Stimulated activated naive B cell treated with anti-CD40 and anti-IgM and Interleukin-4, amounts not matched to agents 10 μg/mL and 1 μg/mL and 100 μg/mL, for 72 hours (primary cell): Measurements from ENCODE around the gene RYR3.
A peak's percentile ranks its signal among the peaks of the same experiment; 100 is the strongest.

Experiments
- ATAC-seq, 2 donors: fragments of 150-1000 bp; cut with Tn5 transposase; replicated peaks; 2 replicates each; pipeline ENCODE4 v1.10.0; 2021; ENCODE audit warnings: moderate library complexity in 1 of 2
- DNase-seq: peaks from one replicate; pipeline ENCODE4 v3.0.0; 2021
- H3K27ac Mint-ChIP-seq: one replicate; pipeline ENCODE4 v1.8.0; 2022; ENCODE audit warnings: mild to moderate bottlenecking, mixed read lengths
- H3K27me3 Mint-ChIP-seq, 2 donors: one replicate each; pipeline ENCODE4 v1.8.0; 2022; ENCODE audit warnings: mixed read lengths in 2 of 2
- H3K36me3 Mint-ChIP-seq, 2 donors: one replicate each; pipeline ENCODE4 v1.8.0; 2022; ENCODE audit warnings: mixed read lengths in 2 of 2, mild to moderate bottlenecking in 1 of 2
- H3K4me1 Mint-ChIP-seq, 2 donors: one replicate each; pipeline ENCODE4 v1.8.0; 2022; ENCODE audit warnings: mixed read lengths in 2 of 2, mild to moderate bottlenecking in 1 of 2
- H3K4me3 Mint-ChIP-seq, 2 donors: one replicate each; pipeline ENCODE4 v1.8.0; 2022; ENCODE audit warnings: mild to moderate bottlenecking in 2 of 2, mixed read lengths in 2 of 2, moderate library complexity in 1 of 2
- H3K9me3 Mint-ChIP-seq, 2 donors: one replicate each; pipeline ENCODE4 v1.8.0; 2022; ENCODE audit warnings: mixed read lengths in 2 of 2, mild to moderate bottlenecking in 1 of 2

The RYR3 gene

GRCh38 chr15:33304924-33305323 lies 5.8 kb upstream of the RYR3 start:
- H3K9me3 Mint-ChIP-seq = no peaks in the 10 kb centered on the region
- H3K27me3 Mint-ChIP-seq = peaks cover 22 to 35% of the 10 kb centered on the region in 2 donors
- no peak overlapping the region for H3K27ac Mint-ChIP-seq
- H3K36me3 Mint-ChIP-seq = no peaks in the 10 kb centered on the region
- ATAC-seq = no peak
- H3K4me3 Mint-ChIP-seq = no peak overlapping the region
- no peaks in the 10 kb centered on the region for H3K4me1 Mint-ChIP-seq
- DNase-seq = no peak

GRCh38 chr15:33309602-33310276 lies 1.0 kb upstream of the RYR3 start:
- Mint-ChIP-seq H3K4me3 (no peak overlapping the region), H3K27ac (no peak overlapping the region), H3K9me3 (no peaks in the 10 kb centered on the region), H3K36me3 (no peaks in the 10 kb centered on the region), H3K4me1 (peaks cover 5% of the 10 kb centered on the region in 2 donors), H3K27me3 (peaks cover 43 to 51% of the 10 kb centered on the region in 2 donors)
- ATAC-seq = peak; percentile 68 to 78
- DNase-seq = no peak

- Mint-ChIP-seq H3K9me3 (no peaks in the 10 kb centered on the region), H3K27ac (no peak overlapping the region), H3K27me3 (peaks cover 43 to 45% of the 10 kb centered on the region in 2 donors)
Measured at GRCh38 chr15:33311312-33311971, 675 bp downstream of the RYR3 start.

GRCh38 chr15:33313491-33313890 lies 2.7 kb downstream of the RYR3 start:
- no peak for ATAC-seq
- H3K27me3 Mint-ChIP-seq = peaks cover 45 to 47% of the 10 kb centered on the region in 2 donors
- H3K27ac Mint-ChIP-seq = no peak overlapping the region
- H3K9me3 Mint-ChIP-seq = no peaks in the 10 kb centered on the region
- no peak for DNase-seq
- peaks cover 5% of the 10 kb centered on the region in 2 donors for H3K4me1 Mint-ChIP-seq
- H3K4me3 Mint-ChIP-seq = no peak overlapping the region
- H3K36me3 Mint-ChIP-seq = no peaks in the 10 kb centered on the region

More at GRCh38 chr15:33311312-33311971, 675 bp downstream of the RYR3 start:
- Mint-ChIP-seq H3K36me3 (no peaks in the 10 kb centered on the region), H3K4me3 (no peak overlapping the region), H3K4me1 (peaks cover 5% of the 10 kb centered on the region in 2 donors)
- DNase-seq = no peak
- no peak for ATAC-seq

- no peaks in the 10 kb centered on the region for H3K36me3 Mint-ChIP-seq
- DNase-seq (no peak), ATAC-seq (no peak)
- H3K4me3 Mint-ChIP-seq = no peak overlapping the region
- H3K9me3 Mint-ChIP-seq = no peaks in the 10 kb centered on the region
- H3K4me1 Mint-ChIP-seq = peaks cover 5% of the 10 kb centered on the region in 2 donors
- H3K27ac Mint-ChIP-seq = no peak overlapping the region
- H3K27me3 Mint-ChIP-seq = peaks cover 42 to 45% of the 10 kb centered on the region in 2 donors
Measured at GRCh38 chr15:33314069-33314468, 3.3 kb downstream of the RYR3 start.

- no peaks in the 10 kb centered on the region for H3K9me3 Mint-ChIP-seq
- no peak overlapping the region for H3K4me3 Mint-ChIP-seq
- H3K36me3 Mint-ChIP-seq = no peaks in the 10 kb centered on the region
- peaks cover 33 to 36% of the 10 kb centered on the region in 2 donors for H3K27me3 Mint-ChIP-seq
- no peak overlapping the region for H3K27ac Mint-ChIP-seq
- DNase-seq (no peak), ATAC-seq (no peak)
- peaks cover 5% of the 10 kb centered on the region in 2 donors for H3K4me1 Mint-ChIP-seq
Measured at GRCh38 chr15:33315044-33315443, 4.3 kb downstream of the RYR3 start.

- no peak for ATAC-seq
- Mint-ChIP-seq H3K36me3 (no peaks in the 10 kb centered on the region), H3K27me3 (peaks cover 6 to 14% of the 10 kb centered on the region in 2 donors), H3K4me1 (no peaks in the 10 kb centered on the region), H3K9me3 (no peaks in the 10 kb centered on the region), H3K4me3 (no peak overlapping the region), H3K27ac (no peak overlapping the region)
- no peak for DNase-seq
Measured at GRCh38 chr15:33317896-33318295, 7.1 kb downstream of the RYR3 start.

GRCh38 chr15:33320017-33320416 lies 9.2 kb downstream of the RYR3 start:
- Mint-ChIP-seq H3K4me1 (peaks cover 2 to 11% of the 10 kb centered on the region in 2 donors), H3K9me3 (no peaks in the 10 kb centered on the region), H3K27me3 (peaks cover 0 to 5% of the 10 kb centered on the region in 2 donors), H3K27ac (no peak overlapping the region), H3K36me3 (no peaks in the 10 kb centered on the region), H3K4me3 (no peak overlapping the region)
- DNase-seq (no peak), ATAC-seq (no peak)

GRCh38 chr15:33322091-33322490 lies 11.3 kb downstream of the RYR3 start:
- DNase-seq (no peak), ATAC-seq (no peak)
- Mint-ChIP-seq H3K27ac (no peak overlapping the region), H3K36me3 (no peaks in the 10 kb centered on the region), H3K4me1 (peaks cover 2 to 11% of the 10 kb centered on the region in 2 donors), H3K4me3 (no peak overlapping the region), H3K9me3 (peaks cover 0 to 1% of the 10 kb centered on the region in 2 donors), H3K27me3 (peaks cover 0 to 8% of the 10 kb centered on the region in 2 donors)

- H3K9me3 Mint-ChIP-seq = peaks cover 0 to 1% of the 10 kb centered on the region in 2 donors
- no peak overlapping the region for H3K27ac Mint-ChIP-seq
- H3K4me3 Mint-ChIP-seq = no peak overlapping the region
- DNase-seq = no peak
- H3K4me1 Mint-ChIP-seq = peaks cover 2 to 11% of the 10 kb centered on the region in 2 donors
- H3K36me3 Mint-ChIP-seq = no peaks in the 10 kb centered on the region
- H3K27me3 Mint-ChIP-seq = peaks cover 12 to 17% of the 10 kb centered on the region in 2 donors
- ATAC-seq = no peak
Measured at GRCh38 chr15:33324609-33325008, 13.8 kb downstream of the RYR3 start.

- no peak for ATAC-seq
- no peak for DNase-seq
- Mint-ChIP-seq H3K4me1 (peaks cover 2 to 11% of the 10 kb centered on the region in 2 donors), H3K9me3 (peaks cover 0 to 1% of the 10 kb centered on the region in 2 donors), H3K27ac (no peak overlapping the region), H3K36me3 (no peaks in the 10 kb centered on the region), H3K4me3 (no peak overlapping the region), H3K27me3 (peaks cover 23 to 27% of the 10 kb centered on the region in 2 donors)
Measured at GRCh38 chr15:33326908-33327307, 16.1 kb downstream of the RYR3 start.

GRCh38 chr15:33328106-33328505 lies 17.3 kb downstream of the RYR3 start:
- H3K9me3 Mint-ChIP-seq = peaks cover 0 to 1% of the 10 kb centered on the region in 2 donors
- H3K4me3 Mint-ChIP-seq = no peak overlapping the region
- peaks cover 24 to 30% of the 10 kb centered on the region in 2 donors for H3K27me3 Mint-ChIP-seq
- no peaks in the 10 kb centered on the region for H3K36me3 Mint-ChIP-seq
- no peak overlapping the region for H3K27ac Mint-ChIP-seq
- ATAC-seq (no peak), DNase-seq (no peak)
- peaks cover 2 to 10% of the 10 kb centered on the region in 2 donors for H3K4me1 Mint-ChIP-seq

GRCh38 chr15:33329457-33329856 lies 18.7 kb downstream of the RYR3 start:
- Mint-ChIP-seq H3K36me3 (no peaks in the 10 kb centered on the region), H3K27me3 (peaks cover 36 to 43% of the 10 kb centered on the region in 2 donors), H3K4me1 (no peaks in the 10 kb centered on the region), H3K4me3 (no peak overlapping the region), H3K9me3 (peaks cover 0 to 1% of the 10 kb centered on the region in 2 donors), H3K27ac (no peak overlapping the region)
- DNase-seq (no peak), ATAC-seq (no peak)

- ATAC-seq (no peak), DNase-seq (no peak)
- Mint-ChIP-seq H3K27me3 (peaks cover 36 to 43% of the 10 kb centered on the region in 2 donors), H3K27ac (no peak overlapping the region), H3K4me3 (no peak overlapping the region), H3K36me3 (no peaks in the 10 kb centered on the region), H3K4me1 (no peaks in the 10 kb centered on the region), H3K9me3 (no peaks in the 10 kb centered on the region)
Measured at GRCh38 chr15:33330931-33331330, 20.2 kb downstream of the RYR3 start.

GRCh38 chr15:33341953-33342352 lies 31.2 kb downstream of the RYR3 start:
- H3K4me1 Mint-ChIP-seq = no peaks in the 10 kb centered on the region
- no peaks in the 10 kb centered on the region for H3K27me3 Mint-ChIP-seq
- no peak overlapping the region for H3K4me3 Mint-ChIP-seq
- DNase-seq (no peak), ATAC-seq (no peak)
- no peaks in the 10 kb centered on the region for H3K36me3 Mint-ChIP-seq
- H3K27ac Mint-ChIP-seq = no peak overlapping the region
- peaks cover 0 to 2% of the 10 kb centered on the region in 2 donors for H3K9me3 Mint-ChIP-seq
